NCI-H524 treated with DMSO at 0.1 percent for 48 hours (cell line): ENCODE results near the gene ADGRE1.

ENCODE experiments used
- DNase-seq: peaks from one replicate; lab custom pipeline; 2025; lab: John Stamatoyannopoulos, UW

Gene ADGRE1

DNA sequence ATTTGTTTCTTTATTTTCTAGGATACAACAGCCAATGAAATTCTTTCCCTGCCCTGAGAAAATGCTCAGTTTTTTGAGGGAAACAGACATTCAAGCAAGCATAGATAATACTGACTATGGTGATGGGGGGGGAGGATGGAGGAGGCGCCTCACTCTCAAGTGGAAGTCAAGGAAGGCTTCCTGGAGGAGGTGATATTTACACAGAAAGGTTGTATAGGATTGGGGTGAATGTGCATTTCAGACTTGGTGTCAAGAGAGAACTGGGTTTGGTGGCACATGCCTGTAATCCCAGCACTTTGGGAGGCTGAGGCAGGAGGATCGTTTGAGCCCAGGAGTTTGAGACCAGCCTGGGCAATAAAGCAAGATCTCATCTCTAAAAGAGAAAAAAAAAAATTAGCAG lies 12.2 kb upstream of the ADGRE1 start:
- DNase-seq = no peak

DNA sequence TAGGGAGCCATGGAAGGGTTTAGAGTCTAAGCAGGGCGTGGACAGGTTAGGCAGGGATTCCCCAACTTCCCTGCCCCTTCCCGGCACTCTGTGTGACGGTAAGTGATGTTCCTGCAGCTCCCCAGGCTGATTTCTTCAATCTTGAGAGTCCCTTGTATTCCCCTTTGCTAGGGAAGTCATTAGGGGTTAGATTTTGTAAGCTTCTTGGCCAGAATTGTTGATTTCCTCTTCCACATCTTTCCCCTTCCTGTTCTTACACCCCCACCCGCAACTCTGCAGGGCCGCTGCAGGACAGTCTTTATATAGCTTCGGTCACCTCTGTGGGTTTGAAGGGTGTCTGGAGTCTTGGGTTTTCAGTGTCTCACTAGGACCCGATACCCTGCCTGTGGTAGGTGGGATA lies 10.6 kb upstream of the ADGRE1 start:
- no peak for DNase-seq

DNA sequence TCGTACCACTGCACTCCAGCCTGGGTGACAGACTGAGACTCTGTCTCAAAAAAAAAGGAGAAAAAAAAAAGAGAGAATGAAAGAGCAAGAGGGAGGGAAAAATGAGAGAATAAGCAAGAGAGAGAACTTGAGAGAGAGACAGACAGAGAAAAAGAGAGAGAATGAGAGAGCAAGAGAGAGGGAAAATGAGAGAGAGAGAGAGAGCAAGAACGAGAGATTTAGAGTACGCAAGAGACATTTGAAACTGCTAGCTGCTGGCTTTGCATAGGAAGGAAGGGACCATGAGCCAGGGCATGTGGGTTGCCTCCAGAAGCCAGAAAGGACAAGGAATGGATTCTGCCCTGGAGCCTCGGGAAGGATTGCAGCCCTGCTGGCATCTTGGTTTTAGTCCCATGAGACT lies 9.6 kb upstream of the ADGRE1 start:
- DNase-seq = no peak

DNA sequence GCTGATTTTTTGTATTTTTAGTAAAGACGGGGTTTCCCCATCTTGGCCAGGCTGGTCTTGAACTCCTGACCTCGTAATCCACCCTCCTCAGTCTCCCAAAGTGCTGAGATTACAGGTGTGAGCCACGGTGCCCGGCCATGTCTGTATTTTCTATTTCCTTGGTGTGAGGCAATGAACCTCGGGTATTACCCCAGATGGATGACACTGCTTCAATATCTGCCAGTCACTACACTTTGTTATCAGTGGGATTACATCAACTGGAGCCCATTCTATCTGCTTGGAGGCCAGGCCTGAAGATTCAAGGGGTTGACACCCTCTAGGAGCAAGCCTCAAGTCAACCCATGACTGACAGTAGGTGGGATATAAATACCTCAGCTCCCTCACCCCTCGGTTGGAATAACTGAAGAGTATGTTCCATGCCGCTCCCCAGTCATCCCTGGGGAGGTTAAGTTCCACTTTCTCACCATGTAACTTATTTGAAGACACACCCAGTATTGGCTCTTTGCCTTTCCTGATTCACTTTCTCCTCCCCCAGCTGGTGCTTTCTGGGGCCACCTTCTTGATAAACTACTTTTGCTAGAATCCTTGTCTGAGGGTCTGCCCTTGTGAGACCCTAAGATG lies 992 bp upstream of the ADGRE1 start:
- no peak for DNase-seq

DNA sequence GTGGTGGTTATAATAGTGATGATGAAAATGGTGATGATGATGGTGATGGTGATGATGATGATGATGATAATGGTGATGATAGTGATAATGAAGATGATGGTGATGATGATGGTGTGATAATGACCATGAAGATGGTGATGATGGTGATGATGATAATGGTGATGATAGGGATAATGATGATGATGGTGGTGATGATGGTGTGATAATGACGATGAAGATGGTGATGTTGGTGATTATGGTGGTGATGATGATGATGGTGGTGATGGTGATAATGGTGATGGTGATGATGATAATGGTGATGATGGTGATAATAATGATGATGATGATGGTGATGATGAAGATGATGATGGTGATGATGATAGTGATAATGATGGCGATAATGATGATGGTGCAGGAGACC lies 1.6 kb downstream of the ADGRE1 start:
- no peak for DNase-seq

DNA sequence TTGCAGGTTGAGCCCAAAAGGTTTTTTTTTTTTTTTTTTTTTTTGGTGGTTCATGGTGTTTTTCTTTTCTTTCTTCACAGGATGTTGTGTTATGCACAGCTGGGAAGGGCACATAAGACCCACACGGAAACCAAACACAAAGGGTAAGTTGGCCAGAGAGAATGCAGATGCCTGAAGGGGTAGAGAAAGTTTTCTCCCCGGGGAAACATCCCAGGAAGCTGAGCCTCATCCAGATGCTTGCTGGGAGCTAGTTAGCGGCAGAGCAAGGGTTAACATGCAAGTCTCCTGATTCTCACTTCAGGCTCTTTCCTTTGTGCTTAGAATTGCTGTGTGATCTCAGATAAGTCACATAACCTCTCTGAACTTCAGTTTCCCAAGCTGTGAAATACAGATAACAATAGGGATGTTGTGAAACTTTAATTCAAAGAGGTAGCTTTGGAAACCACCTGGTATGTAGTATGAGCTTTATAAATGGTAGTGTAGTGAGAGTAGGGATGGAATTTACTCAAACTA lies 3.1 kb downstream of the ADGRE1 start:
- DNase-seq = no peak

DNA sequence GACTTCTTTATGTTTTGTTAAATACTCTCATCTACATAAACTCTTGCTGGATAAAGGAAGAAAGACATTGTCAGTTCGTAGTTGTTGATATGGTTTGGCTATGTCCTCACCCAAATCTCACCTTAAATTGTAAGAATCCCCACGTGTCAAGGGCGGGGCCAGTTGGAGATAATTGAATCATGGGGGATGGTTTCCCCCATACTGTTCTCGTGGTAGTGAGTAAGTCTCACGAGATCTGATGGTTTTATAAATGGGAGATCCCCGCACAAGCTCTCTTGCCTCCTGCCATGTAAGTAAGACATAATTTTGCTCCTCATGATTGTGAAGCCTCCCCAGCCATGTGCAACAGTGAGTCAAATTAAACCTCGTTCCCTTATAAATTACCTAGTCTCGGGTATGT lies 3.6 kb downstream of the ADGRE1 start:
- no peak for DNase-seq

DNA sequence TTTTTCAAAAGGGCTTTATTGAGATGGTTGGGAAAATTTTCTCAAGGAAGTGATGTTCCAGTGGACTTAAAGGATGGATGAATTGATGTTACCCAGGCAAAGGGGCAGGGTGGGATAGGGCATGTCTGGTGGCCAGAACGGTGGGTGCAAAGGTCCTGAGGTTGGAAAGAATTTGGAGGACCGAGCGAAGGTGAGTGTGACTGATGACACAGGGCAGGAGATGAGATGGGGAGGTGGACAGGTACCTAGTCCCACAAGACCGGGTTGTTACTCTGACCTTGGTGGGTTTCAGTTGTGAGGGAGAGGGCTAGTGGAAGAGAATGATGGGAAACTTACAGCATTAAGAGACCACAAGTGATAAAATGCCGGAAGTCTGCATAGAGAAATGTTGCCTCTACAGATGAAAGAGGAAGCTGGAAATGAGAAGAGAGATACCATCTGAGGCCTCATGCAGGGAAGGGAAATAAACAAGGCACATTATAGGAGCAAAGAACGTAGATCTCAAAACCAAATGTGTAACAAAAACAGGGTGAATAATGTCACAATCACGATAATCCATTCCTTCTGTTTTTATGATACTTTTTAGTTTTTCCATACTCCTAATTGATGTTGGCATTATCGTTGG lies 4.5 kb downstream of the ADGRE1 start:
- no peak for DNase-seq

DNA sequence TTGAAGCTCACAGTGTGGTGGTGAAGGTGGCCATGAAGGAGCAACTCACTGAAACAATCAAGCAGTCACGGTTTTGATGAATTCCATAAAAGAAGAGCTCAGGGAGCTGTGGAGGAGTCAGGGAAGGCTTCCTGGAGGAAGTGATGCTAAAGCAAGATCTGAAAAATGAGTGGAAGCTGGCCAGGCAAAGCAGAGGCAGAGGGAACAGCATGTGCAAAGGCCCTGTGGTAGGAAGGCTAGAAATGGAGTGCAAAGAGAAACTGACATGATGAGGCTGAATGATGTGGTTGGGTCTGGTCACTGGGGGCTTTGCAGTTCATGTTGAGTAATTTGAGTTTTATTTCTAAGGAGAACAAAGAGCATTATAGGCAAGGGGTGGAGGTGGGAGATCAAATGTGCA lies 6.9 kb downstream of the ADGRE1 start:
- no peak for DNase-seq

DNA sequence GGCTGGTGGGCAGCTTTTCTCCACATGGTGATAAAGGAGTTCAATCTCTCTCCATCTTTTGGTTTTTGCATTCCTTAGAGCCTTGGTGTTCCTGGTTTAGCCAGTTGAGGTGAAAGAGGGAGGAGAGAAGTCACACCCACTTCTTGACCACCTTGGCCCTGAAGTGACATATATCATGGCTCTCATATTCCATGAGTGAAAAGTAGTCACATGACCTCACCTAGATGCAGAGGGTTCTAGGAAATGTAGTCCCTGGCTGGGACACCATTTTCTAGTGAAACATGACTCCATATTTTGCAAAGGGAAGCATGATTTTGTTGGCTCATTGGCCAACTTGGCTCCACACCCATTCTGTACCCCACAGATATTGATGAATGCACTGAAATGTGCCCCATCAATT lies 16.1 kb downstream of the ADGRE1 start:
- DNase-seq = no peak

DNA sequence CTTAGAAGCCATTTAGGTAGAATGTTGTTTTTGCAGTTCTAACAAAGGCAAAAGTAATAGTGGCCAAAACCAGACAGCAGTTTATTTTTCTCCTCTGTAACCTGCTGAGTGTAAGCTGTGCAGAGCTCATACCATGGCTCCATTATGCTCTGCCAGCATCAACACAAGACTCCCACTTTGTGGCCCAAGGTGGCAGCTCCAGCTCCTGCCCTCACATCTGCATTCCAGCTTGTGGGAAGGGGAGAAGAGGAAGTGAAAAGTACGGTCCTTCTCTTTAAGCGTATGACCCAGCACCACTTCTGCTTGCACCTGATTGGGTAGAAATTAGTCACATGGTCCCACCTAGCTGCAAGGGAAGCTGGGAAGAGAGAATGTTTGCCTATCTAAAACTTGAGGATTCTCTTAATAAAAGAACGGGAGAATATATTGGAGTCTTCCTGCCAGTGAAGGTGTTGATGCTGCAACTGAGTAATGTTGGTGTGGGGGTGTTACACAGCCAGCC lies 19.2 kb downstream of the ADGRE1 start:
- no peak for DNase-seq

DNA sequence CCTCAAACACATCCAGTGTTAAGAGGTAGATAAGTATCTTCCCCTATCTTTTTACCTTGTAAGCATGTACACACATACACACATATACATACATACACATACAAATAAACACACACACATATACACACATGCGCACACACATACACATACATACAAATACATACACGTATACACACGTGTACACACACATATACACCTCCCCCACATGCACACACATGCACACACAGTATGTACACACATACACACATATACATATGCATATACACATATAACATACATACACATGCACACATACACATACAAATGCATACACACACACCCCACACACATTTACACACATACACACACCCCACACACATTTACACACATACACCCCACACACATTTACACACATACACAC lies 24.1 kb downstream of the ADGRE1 start:
- DNase-seq = no peak

DNA sequence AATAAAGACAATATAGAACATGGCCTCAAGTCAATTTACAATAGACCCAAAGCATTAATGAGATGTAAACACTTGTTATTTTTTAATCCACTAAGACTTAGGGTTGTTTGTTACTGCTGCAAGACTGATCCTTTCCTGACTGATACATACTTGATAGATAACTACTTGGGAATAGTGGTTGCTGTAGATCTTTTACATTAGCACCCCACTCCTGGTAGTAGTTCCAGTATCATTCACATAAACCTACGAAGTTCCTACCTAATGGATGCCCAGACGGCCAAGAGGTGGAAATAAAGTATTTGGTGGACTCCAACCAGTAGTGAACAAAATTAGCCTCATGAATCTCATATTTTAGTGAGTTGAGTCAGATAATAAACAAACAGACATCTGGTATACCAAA lies 26.9 kb downstream of the ADGRE1 start:
- no peak for DNase-seq

DNA sequence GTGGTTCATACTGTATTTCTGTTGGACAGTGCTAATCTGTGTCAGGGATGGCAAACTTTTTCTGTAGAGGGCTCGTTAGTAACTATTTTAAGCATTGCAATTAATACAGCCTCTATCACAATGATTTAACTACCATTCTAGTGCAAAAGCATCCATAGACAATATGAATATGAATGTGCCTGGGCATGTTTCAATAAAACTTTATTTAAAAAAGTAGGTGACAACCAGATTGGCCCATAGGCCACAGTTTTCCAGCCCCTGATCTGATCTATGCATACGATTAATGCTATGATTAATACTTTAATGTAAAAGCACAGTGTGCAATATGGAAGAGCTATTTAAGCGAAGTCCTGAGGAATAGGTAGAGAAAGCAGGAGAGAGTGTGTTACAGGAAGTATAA lies 29.6 kb downstream of the ADGRE1 start:
- no peak for DNase-seq

DNA sequence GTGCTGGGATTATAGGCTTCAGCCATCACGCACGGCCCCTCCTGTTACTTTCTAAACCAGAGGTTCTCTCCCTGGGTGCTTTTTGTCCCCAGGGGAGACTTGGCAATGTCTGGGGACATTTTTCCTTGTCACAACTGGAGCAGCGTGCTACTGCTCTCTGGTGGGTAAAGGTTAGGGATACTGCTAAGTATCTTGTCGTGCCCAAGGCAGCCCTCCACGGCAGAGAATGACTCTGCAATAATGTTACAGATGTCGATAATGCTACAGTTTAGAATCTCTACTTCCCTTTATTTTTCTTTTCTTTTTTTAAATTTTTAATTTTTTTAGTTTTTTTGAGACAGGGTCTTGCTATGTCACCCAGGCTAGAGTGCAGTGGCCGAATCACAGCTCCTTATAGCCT lies 38.0 kb downstream of the ADGRE1 start:
- DNase-seq = no peak

DNA sequence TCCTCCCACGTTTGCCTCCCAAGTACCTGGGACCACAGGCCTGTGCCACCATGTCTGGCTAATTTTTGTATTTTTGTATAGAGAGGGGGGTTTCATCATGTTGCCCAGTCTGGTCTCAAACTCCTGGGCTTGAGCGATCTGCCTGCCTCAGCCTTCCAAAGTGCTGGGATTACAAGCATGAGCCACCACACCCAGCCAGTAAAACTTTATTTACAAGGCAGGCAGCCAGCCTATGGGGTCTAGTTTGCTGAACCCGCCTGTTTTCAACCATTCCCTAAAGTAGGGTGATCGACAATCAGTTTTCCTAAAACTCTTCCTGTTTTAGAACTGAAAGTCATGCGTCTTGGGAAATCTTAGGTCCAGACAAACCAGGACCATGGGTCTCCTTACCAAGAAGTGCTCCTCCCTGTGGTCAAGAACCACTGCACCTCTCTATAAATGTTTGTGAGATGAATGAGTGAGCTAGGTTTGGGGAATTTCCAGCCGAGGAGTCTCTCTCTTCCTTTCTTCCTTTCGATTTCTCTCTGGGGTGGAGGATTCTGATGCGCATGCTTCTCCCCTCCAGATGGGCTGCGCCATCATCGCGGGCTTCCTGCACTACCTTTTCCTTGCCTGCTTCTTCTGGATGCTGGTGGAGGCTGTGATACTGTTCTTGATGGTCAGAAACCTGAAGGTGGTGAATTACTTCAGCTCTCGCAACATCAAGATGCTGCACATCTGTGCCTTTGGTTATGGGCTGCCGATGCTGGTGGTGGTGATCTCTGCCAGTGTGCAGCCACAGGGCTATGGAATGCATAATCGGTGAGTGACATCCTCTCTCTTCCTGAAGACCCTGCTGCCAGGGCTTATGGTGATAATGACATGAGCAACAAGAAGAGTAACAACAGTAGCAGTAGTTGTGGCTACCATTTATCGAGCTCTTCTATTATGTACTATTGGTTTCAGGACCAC lies 38.7 kb downstream of the ADGRE1 start:
- DNase-seq = no peak

DNA sequence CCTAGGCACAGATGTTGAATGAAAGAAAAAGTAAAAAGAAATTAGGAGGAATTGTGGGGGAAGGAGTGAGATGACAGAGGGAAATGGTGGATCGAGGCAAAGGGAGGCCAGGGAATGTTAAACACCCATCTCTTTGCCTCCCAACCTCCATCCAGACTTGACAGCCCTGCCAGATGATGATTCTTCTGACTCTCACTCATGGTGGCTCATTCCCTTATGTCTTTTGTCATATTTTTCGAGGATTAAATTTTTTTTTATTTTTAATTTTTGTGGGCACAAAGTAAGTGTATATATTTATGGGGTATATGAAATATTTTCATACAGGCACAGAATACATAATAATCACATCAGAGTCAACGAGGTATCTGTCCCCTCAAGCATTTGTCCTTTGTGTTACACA lies 42.8 kb downstream of the ADGRE1 start:
- DNase-seq = no peak

DNA sequence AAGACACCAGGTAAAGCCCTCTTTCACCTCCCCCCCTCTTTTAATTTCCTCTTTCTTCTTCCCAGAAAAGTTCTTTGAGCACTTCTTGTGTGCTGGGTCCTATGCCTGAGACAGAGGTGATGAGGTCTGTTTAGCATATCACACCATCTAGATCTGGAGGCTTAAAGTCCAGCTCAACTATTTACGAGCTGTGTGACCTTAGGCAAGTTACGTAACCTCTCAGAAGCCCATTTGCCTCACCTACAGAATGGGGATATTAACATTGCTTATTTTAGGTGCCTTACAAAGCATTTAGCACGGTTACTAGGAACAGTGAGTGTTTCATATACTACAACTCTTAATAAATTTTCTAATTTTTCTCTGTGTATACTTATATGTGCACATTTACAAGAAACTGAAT lies 47.7 kb downstream of the ADGRE1 start:
- DNase-seq = no peak

DNA sequence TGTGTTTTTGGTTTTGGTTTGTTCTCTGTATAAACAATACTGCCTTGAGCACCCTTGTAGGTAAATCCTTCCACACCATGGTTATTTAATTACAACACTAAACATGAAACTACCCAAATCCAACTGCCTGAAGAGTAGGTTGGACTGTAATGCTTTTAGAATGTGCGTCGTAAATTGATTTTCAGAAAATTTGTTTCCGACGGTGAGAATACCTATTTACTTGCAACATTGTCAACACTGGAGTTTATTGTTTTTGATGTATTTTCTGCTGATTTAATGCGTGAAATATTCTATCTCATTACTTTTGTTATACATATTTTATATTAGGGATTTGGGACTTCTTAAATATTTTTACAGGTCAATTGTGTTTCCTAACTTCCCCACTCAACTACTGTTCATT lies 48.2 kb downstream of the ADGRE1 start:
- DNase-seq = no peak

DNA sequence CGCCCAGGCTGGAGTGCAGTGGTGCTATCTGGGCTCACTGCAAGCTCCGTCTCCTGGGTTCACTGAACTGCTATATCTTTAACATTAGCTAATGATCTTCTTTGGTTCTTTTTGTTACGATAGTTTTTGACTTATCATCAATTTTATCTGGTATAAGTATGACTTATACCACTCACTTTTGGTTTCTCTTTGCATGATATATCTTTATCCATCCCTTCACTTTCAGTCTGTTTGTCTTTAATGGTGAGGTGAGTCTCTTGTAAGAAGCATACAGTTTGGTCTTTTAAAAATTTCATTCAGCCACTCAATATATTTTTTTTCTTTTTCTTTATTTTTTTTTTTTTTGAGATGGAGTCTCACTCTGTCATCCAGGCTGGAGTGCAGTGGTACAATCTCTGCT lies 58.4 kb downstream of the ADGRE1 start:
- DNase-seq = no peak

DNA sequence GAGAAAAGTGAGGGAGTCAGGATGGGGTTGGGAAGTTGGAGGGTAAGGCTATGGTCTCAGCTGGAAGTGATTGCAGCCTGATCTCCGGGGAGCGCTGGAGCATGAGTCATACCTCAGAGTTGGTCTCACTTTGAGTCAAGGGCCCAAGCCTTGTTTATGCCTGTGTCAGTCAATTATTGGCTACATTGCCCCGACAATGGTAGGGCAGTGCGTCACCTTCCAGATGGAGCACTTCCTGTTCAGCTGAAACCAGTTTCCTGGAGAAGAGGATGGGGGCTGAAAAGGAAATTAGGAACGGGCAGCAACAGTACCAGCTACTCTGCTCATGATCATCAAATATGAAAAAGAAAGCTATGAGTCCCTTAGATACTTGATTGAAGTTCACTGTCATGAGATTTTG lies 60.4 kb downstream of the ADGRE1 start:
- no peak for DNase-seq

DNA sequence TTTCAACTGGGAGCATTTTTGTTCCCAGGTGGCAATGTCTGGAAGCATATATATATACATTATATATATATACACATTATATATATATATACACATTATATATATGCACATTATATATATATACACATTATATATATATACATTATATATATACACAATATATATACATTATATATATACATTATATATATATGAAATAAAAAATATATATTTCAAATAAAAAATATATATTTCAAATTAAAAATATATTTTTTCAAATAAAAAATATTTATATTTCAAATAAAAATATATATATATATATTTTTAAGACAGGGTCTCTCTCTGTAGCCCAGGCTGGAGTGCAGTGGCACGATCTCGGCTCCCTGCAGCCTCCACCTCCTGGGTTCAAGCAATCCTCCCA lies 61.5 kb downstream of the ADGRE1 start:
- DNase-seq = no peak

DNA sequence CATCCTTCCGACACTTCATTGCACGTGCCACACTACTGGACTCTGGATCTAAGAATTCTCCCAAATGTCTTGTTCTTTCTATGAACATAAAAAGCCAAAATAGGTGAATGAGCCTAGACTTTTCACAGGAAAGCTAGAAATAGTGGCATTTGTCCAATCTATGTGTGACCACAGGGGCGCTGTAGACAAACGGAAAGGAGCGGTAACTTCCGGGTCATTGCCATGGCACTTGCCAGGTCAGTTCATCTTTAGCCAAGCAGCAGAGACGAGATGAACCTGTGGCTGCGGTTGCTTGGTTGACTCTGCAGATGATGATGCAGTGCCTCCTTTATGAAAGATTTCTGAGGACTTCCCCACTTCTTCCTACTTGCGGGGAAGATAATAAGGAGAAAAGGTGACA lies 65.6 kb downstream of the ADGRE1 start:
- DNase-seq = no peak
